DND-41 (cell line): ENCODE measurements around the gene EPHX1.

ENCODE experiments used
- ATAC-seq: fragments of 200-7000 bp; cut with Tn5 transposase; 3 replicates; pipeline ENCODE4 v1.9.1; 2021; ENCODE audit warnings: low read depth; ENCODE audit not compliant: insufficient read depth
- DNase-seq: peaks from one replicate; pipeline ENCODE4 v3.0.0-alpha.2; 2020
- H2AFZ ChIP-seq: 2 replicates; pipeline ENCODE4 v1.6.0; 2012; ENCODE audit warnings: low read depth, low read length
- H3K27ac ChIP-seq: 2 replicates; pipeline ENCODE4 v1.5.1; 2012; ENCODE audit warnings: low read length, inconsistent platforms
- H3K27me3 ChIP-seq: fragments of 200-600 bp; sonication (generic); 2 replicates; pipeline ENCODE4 v1.6.0; 2012; ENCODE audit warnings: low read length, mild to moderate bottlenecking, inconsistent platforms; ENCODE audit not compliant: insufficient read depth, poor library complexity
- H3K36me3 ChIP-seq: 2 replicates; pipeline ENCODE4 v1.5.1; 2012; ENCODE audit warnings: low read length, inconsistent platforms; ENCODE audit not compliant: insufficient read depth
- H3K4me1 ChIP-seq: 2 replicates; pipeline ENCODE4 v1.5.1; 2012; ENCODE audit warnings: mild to moderate bottlenecking, low read length; ENCODE audit not compliant: insufficient read depth
- H3K4me2 ChIP-seq: 2 replicates; pipeline ENCODE4 v1.6.0; 2012; ENCODE audit warnings: mild to moderate bottlenecking, moderate library complexity, low read length, inconsistent platforms; ENCODE audit not compliant: insufficient read depth
- H3K4me3 ChIP-seq, 2 experiments: fragments of 200-600 bp in 1 of 2; shearing (Covaris generic) in 1 of 2; 2 replicates each; pipeline ENCODE4 v1.5.1; 2012 to 2016; ENCODE audit warnings: inconsistent platforms in 2 of 2, low read length in 2 of 2, mild to moderate bottlenecking in 2 of 2, low read depth in 1 of 2, moderate library complexity in 1 of 2
- H3K79me2 ChIP-seq: 2 replicates; pipeline ENCODE4 v1.6.0; 2012; ENCODE audit warnings: low read length, inconsistent platforms; ENCODE audit not compliant: insufficient read depth
- H3K9ac ChIP-seq: 2 replicates; pipeline ENCODE4 v1.6.0; 2012; ENCODE audit warnings: low read depth, mild to moderate bottlenecking, inconsistent platforms, low read length, moderate library complexity
- H3K9me3 ChIP-seq: 2 replicates; pipeline ENCODE4 v1.5.1; 2012; ENCODE audit warnings: low read length, moderate library complexity, mild to moderate bottlenecking, inconsistent platforms; ENCODE audit not compliant: insufficient read depth, severe bottlenecking
- H4K20me1 ChIP-seq: 2 replicates; pipeline ENCODE4 v1.6.0; 2012; ENCODE audit warnings: low read length; ENCODE audit not compliant: insufficient read depth
- CTCF ChIP-seq: IDR thresholded peaks from 2 replicates; pipeline ENCODE4 v1.5.1; 2012; ENCODE audit warnings: borderline replicate concordance, low read length, moderate library complexity, mild to moderate bottlenecking; ENCODE audit not compliant: poor library complexity, severe bottlenecking; ENCODE audit errors: extremely low read depth
- EZH2 ChIP-seq: IDR thresholded peaks from 3 replicates; pipeline ENCODE4 v1.6.1; 2012; ENCODE audit warnings: borderline replicate concordance, low read depth, mild to moderate bottlenecking, moderate library complexity, low read length, inconsistent platforms; ENCODE audit not compliant: severe bottlenecking

The EPHX1 gene

GRCh38 chr1:225848030-225848955 lies 38.4 kb downstream of the EPHX1 start:
- no peak for TF ChIP-seq CTCF
- no peak for TF ChIP-seq EZH2
- Histone ChIP-seq H3K79me2 (no peaks in the 10 kb centered on the region), H3K36me3 (peaks cover 12% of the 10 kb centered on the region), H3K9ac (0 out of 2 replicates have a peak overlapping the region, but pooled peaks have one; percentile 14), H2AFZ (peak overlapping the region; percentile 26; the same call in 1 of the 2 replicates), H3K27me3 (no peaks in the 10 kb centered on the region), H3K4me1 (peaks cover 20% of the 10 kb centered on the region), H3K4me2 (peak overlapping the region; percentile 12; the same call in 1 of the 2 replicates), H3K27ac (peak overlapping the region; percentile 67), H4K20me1 (0 out of 2 replicates have a peak, but pooled peaks cover 2% of the 10 kb centered on the region), H3K4me3 (no peak overlapping the region), H3K9me3 (no peaks in the 10 kb centered on the region)
- ATAC-seq (peak; percentile 76), DNase-seq (peak; percentile 58)

GRCh38 chr1:225849925-225850324 lies 40.0 kb downstream of the EPHX1 start:
- Histone ChIP-seq H3K4me1 (peaks cover 20% of the 10 kb centered on the region), H3K4me2 (no peak overlapping the region), H3K79me2 (no peaks in the 10 kb centered on the region), H3K27ac (no peak overlapping the region), H3K9ac (no peak overlapping the region), H2AFZ (no peak overlapping the region), H3K27me3 (no peaks in the 10 kb centered on the region), H3K9me3 (no peaks in the 10 kb centered on the region), H3K4me3 (no peak overlapping the region), H3K36me3 (peaks cover 12% of the 10 kb centered on the region), H4K20me1 (0 out of 2 replicates have a peak, but pooled peaks cover 2% of the 10 kb centered on the region)
- DNase-seq, result no peak
- no peak for ATAC-seq
- TF ChIP-seq EZH2 (no peak), CTCF (no peak)

- Histone ChIP-seq H3K79me2 (no peaks in the 10 kb centered on the region), H2AFZ (no peak overlapping the region), H3K36me3 (peaks cover 12% of the 10 kb centered on the region), H3K27me3 (no peaks in the 10 kb centered on the region), H3K9ac (no peak overlapping the region), H3K27ac (no peak overlapping the region), H4K20me1 (0 out of 2 replicates have a peak, but pooled peaks cover 2% of the 10 kb centered on the region), H3K4me1 (peaks cover 20% of the 10 kb centered on the region), H3K4me3 (no peak overlapping the region), H3K9me3 (no peaks in the 10 kb centered on the region), H3K4me2 (no peak overlapping the region)
- DNase-seq (no peak), ATAC-seq (no peak)
- TF ChIP-seq EZH2 (no peak), CTCF (no peak)
These were observed 40.4 kb downstream of the EPHX1 start for GRCh38 chr1:225850370-225850769.
